ENCODE results near the gene ATN1.

GRCh38 chr12:6952121-6952862, 24.5 kb downstream of the ATN1 start:
- TF ChIP-seq EZH2 (IDR thresholded peaks at IDR 0.05) (no peak), POLR2AphosphoS5 (IDR thresholded peaks at IDR 0.05; ENCODE audit: borderline replicate concordance, low read depth, low read length) (no peak), FOXP2 (optimal IDR thresholded peaks at IDR 0.05; ENCODE audit: control extremely low read depth, extremely low read length, insufficient read depth) (no peak)

All from SK-N-MC (cell line).